Lower leg skin (tissue), 3 donors: ENCODE data around the gene CYP27B1.

Experiments used
- CTCF ChIP-seq, 3 donors: fragments of 450-650 bp; IDR thresholded peaks; one replicate each; pipeline ENCODE4 v1.5.1; 2016; ENCODE audit warnings: antibody characterized with exemption in 3 of 3, mild to moderate bottlenecking in 3 of 3, moderate library complexity in 2 of 3
- POLR2A ChIP-seq, 2 donors: fragments of 450-650 bp; IDR thresholded peaks; one replicate each; pipeline ENCODE4 v1.6.1; 2016 to 2017; ENCODE audit warnings: antibody characterized with exemption in 2 of 2, mild to moderate bottlenecking in 1 of 2, moderate library complexity in 1 of 2

- TF ChIP-seq CTCF (IDR thresholded peaks at IDR 0.05) (no peak), POLR2A (IDR thresholded peaks at IDR 0.05) (no peak)
Measured at GRCh38 chr12:57813971-57814772, 47.3 kb upstream of the CYP27B1 start.
